ENCODE results near the gene DLGAP1.
"Not testable (repeated sequence)": the region's sequence is repeated elsewhere in the genome, so short reads cannot be mapped to it uniquely, and the experiment has no call there.

The DLGAP1 gene

GRCh38 chr18:3694030-3694778 lies 760.9 kb downstream of the DLGAP1 start:
- H3K36me3 ChIP-seq (ENCODE audit: control insufficient read depth, insufficient read depth, low read length) = not testable (repeated sequence)

GRCh38 chr18:3693410-3693809 lies 761.7 kb downstream of the DLGAP1 start:
- no peak overlapping the region for H3K9ac ChIP-seq (ENCODE audit: low read length)
- no peaks in the 10 kb centered on the region for H3K27me3 ChIP-seq (ENCODE audit: control insufficient read depth, insufficient read depth, low read length)
- no peaks in the 10 kb centered on the region for H3K9me3 ChIP-seq (ENCODE audit: control insufficient read depth, low read length)

More at GRCh38 chr18:3694030-3694778, 760.9 kb downstream of the DLGAP1 start:
- H3K27me3 ChIP-seq (ENCODE audit: control insufficient read depth, insufficient read depth, low read length); H3K9me3 ChIP-seq (ENCODE audit: control insufficient read depth, low read length); H3K4me3 ChIP-seq (ENCODE audit: low read length); H3K9ac ChIP-seq (ENCODE audit: low read length); H3K4me1 ChIP-seq (ENCODE audit: control insufficient read depth, insufficient read depth, low read length): not testable (repeated sequence)

GRCh38 chr18:3692691-3693090 lies 762.4 kb downstream of the DLGAP1 start:
- Histone ChIP-seq H3K9me3 (ENCODE audit: control insufficient read depth, low read length) (no peaks in the 10 kb centered on the region), H3K36me3 (ENCODE audit: control insufficient read depth, insufficient read depth, low read length) (no peaks in the 10 kb centered on the region), H3K27me3 (ENCODE audit: control insufficient read depth, insufficient read depth, low read length) (no peaks in the 10 kb centered on the region), H3K4me3 (ENCODE audit: low read length) (no peak overlapping the region), H3K9ac (ENCODE audit: low read length) (no peak overlapping the region), H3K4me1 (ENCODE audit: control insufficient read depth, insufficient read depth, low read length) (no peaks in the 10 kb centered on the region)

More at GRCh38 chr18:3693410-3693809, 761.7 kb downstream of the DLGAP1 start:
- Histone ChIP-seq H3K36me3 (ENCODE audit: control insufficient read depth, insufficient read depth, low read length) (no peaks in the 10 kb centered on the region), H3K4me3 (ENCODE audit: low read length) (no peak overlapping the region), H3K4me1 (ENCODE audit: control insufficient read depth, insufficient read depth, low read length) (no peaks in the 10 kb centered on the region)

GRCh38 chr18:3692113-3692621 lies 762.9 kb downstream of the DLGAP1 start:
- H3K4me3 ChIP-seq (ENCODE audit: low read length) = no peak overlapping the region
- no peaks in the 10 kb centered on the region for H3K36me3 ChIP-seq (ENCODE audit: control insufficient read depth, insufficient read depth, low read length)
- no peaks in the 10 kb centered on the region for H3K4me1 ChIP-seq (ENCODE audit: control insufficient read depth, insufficient read depth, low read length)
- no peak overlapping the region for H3K9ac ChIP-seq (ENCODE audit: low read length)
- H3K27me3 ChIP-seq (ENCODE audit: control insufficient read depth, insufficient read depth, low read length) = no peaks in the 10 kb centered on the region
- H3K9me3 ChIP-seq (ENCODE audit: control insufficient read depth, low read length) = no peaks in the 10 kb centered on the region

- no peak overlapping the region for H3K9ac ChIP-seq (ENCODE audit: low read length)
- H3K4me3 ChIP-seq (ENCODE audit: low read length) = no peak overlapping the region
- H3K4me1 ChIP-seq (ENCODE audit: control insufficient read depth, insufficient read depth, low read length) = no peaks in the 10 kb centered on the region
- no peaks in the 10 kb centered on the region for H3K27me3 ChIP-seq (ENCODE audit: control insufficient read depth, insufficient read depth, low read length)
- no peaks in the 10 kb centered on the region for H3K36me3 ChIP-seq (ENCODE audit: control insufficient read depth, insufficient read depth, low read length)
- H3K9me3 ChIP-seq (ENCODE audit: control insufficient read depth, low read length) = no peaks in the 10 kb centered on the region
These were observed 763.4 kb downstream of the DLGAP1 start for GRCh38 chr18:3691705-3692104.

- Histone ChIP-seq H3K9me3 (ENCODE audit: control insufficient read depth, low read length) (no peaks in the 10 kb centered on the region), H3K36me3 (ENCODE audit: control insufficient read depth, insufficient read depth, low read length) (no peaks in the 10 kb centered on the region), H3K4me3 (ENCODE audit: low read length) (no peak overlapping the region), H3K4me1 (ENCODE audit: control insufficient read depth, insufficient read depth, low read length) (no peaks in the 10 kb centered on the region), H3K27me3 (ENCODE audit: control insufficient read depth, insufficient read depth, low read length) (no peaks in the 10 kb centered on the region), H3K9ac (ENCODE audit: low read length) (no peak overlapping the region)
These were observed 764.4 kb downstream of the DLGAP1 start for GRCh38 chr18:3690764-3691066.

GRCh38 chr18:3689986-3690763 lies 764.9 kb downstream of the DLGAP1 start:
- Histone ChIP-seq H3K27me3 (ENCODE audit: control insufficient read depth, insufficient read depth, low read length) (no peaks in the 10 kb centered on the region), H3K4me3 (ENCODE audit: low read length) (no peak overlapping the region), H3K36me3 (ENCODE audit: control insufficient read depth, insufficient read depth, low read length) (no peaks in the 10 kb centered on the region), H3K9me3 (ENCODE audit: control insufficient read depth, low read length) (no peaks in the 10 kb centered on the region), H3K4me1 (ENCODE audit: control insufficient read depth, insufficient read depth, low read length) (no peaks in the 10 kb centered on the region), H3K9ac (ENCODE audit: low read length) (no peak overlapping the region)

- Histone ChIP-seq H3K27me3 (ENCODE audit: control insufficient read depth, insufficient read depth, low read length) (no peaks in the 10 kb centered on the region), H3K4me1 (ENCODE audit: control insufficient read depth, insufficient read depth, low read length) (no peaks in the 10 kb centered on the region), H3K4me3 (ENCODE audit: low read length) (no peak overlapping the region), H3K9me3 (ENCODE audit: control insufficient read depth, low read length) (no peaks in the 10 kb centered on the region), H3K36me3 (ENCODE audit: control insufficient read depth, insufficient read depth, low read length) (no peaks in the 10 kb centered on the region), H3K9ac (ENCODE audit: low read length) (no peak overlapping the region)
These were observed 766.0 kb downstream of the DLGAP1 start for GRCh38 chr18:3689091-3689490.

GRCh38 chr18:3688690-3689089 lies 766.4 kb downstream of the DLGAP1 start:
- Histone ChIP-seq H3K4me1 (ENCODE audit: control insufficient read depth, insufficient read depth, low read length) (no peaks in the 10 kb centered on the region), H3K27me3 (ENCODE audit: control insufficient read depth, insufficient read depth, low read length) (no peaks in the 10 kb centered on the region), H3K9ac (ENCODE audit: low read length) (no peak overlapping the region), H3K36me3 (ENCODE audit: control insufficient read depth, insufficient read depth, low read length) (no peaks in the 10 kb centered on the region), H3K4me3 (ENCODE audit: low read length) (no peak overlapping the region), H3K9me3 (ENCODE audit: control insufficient read depth, low read length) (no peaks in the 10 kb centered on the region)

GRCh38 chr18:3683483-3683882 lies 771.6 kb downstream of the DLGAP1 start:
- no peaks in the 10 kb centered on the region for H3K9me3 ChIP-seq (ENCODE audit: control insufficient read depth, low read length)
- no peaks in the 10 kb centered on the region for H3K36me3 ChIP-seq (ENCODE audit: control insufficient read depth, insufficient read depth, low read length)
- no peak overlapping the region for H3K9ac ChIP-seq (ENCODE audit: low read length)
- no peaks in the 10 kb centered on the region for H3K27me3 ChIP-seq (ENCODE audit: control insufficient read depth, insufficient read depth, low read length)
- H3K4me1 ChIP-seq (ENCODE audit: control insufficient read depth, insufficient read depth, low read length) = no peaks in the 10 kb centered on the region
- no peak overlapping the region for H3K4me3 ChIP-seq (ENCODE audit: low read length)

- Histone ChIP-seq H3K9ac (ENCODE audit: low read length) (no peak overlapping the region), H3K4me1 (ENCODE audit: control insufficient read depth, insufficient read depth, low read length) (no peaks in the 10 kb centered on the region), H3K36me3 (ENCODE audit: control insufficient read depth, insufficient read depth, low read length) (no peaks in the 10 kb centered on the region), H3K9me3 (ENCODE audit: control insufficient read depth, low read length) (no peaks in the 10 kb centered on the region), H3K27me3 (ENCODE audit: control insufficient read depth, insufficient read depth, low read length) (no peaks in the 10 kb centered on the region), H3K4me3 (ENCODE audit: low read length) (no peak overlapping the region)
These were observed 773.0 kb downstream of the DLGAP1 start for GRCh38 chr18:3682061-3682460.

- H3K4me3 ChIP-seq (ENCODE audit: low read length) = no peak overlapping the region
- no peaks in the 10 kb centered on the region for H3K36me3 ChIP-seq (ENCODE audit: control insufficient read depth, insufficient read depth, low read length)
- no peaks in the 10 kb centered on the region for H3K27me3 ChIP-seq (ENCODE audit: control insufficient read depth, insufficient read depth, low read length)
- H3K9me3 ChIP-seq (ENCODE audit: control insufficient read depth, low read length) = no peaks in the 10 kb centered on the region
- H3K4me1 ChIP-seq (ENCODE audit: control insufficient read depth, insufficient read depth, low read length) = no peaks in the 10 kb centered on the region
- H3K9ac ChIP-seq (ENCODE audit: low read length) = no peak overlapping the region
These were observed 775.9 kb downstream of the DLGAP1 start for GRCh38 chr18:3679241-3679640.
